RWPE2 (cell line): ENCODE results near the gene TENM4.
A peak's percentile ranks its signal among the peaks of the same experiment; 100 is the strongest.

Source experiments
- ATAC-seq: fragments of 200-7000 bp; cut with Tn5 transposase; 3 replicates; pipeline ENCODE4 v1.9.1; 2021; ENCODE audit warnings: low read depth
- DNase-seq: peaks from one replicate; pipeline ENCODE4 v3.0.0-alpha.2; 2020; ENCODE audit warnings: low spot score
- H3K27ac ChIP-seq: fragments of 450-650 bp; 2 replicates; pipeline ENCODE4 v1.5.1; 2017; ENCODE audit warnings: mild to moderate bottlenecking; ENCODE audit not compliant: poor library complexity, severe bottlenecking
- H3K27me3 ChIP-seq: fragments of 250-450 bp; sonication (Bioruptor Pico); 2 replicates; pipeline ENCODE4 v1.5.1; 2021; ENCODE audit warnings: mild to moderate bottlenecking, moderate library complexity; ENCODE audit not compliant: insufficient read depth, poor library complexity, severe bottlenecking
- H3K36me3 ChIP-seq: fragments of 250-450 bp; sonication (Bioruptor Pico); 2 replicates; pipeline ENCODE4 v1.5.1; 2020; ENCODE audit warnings: low read depth, mild to moderate bottlenecking, moderate library complexity
- H3K4me1 ChIP-seq: fragments of 250-450 bp; sonication (Bioruptor Pico); 2 replicates; pipeline ENCODE4 v1.5.1; 2021; ENCODE audit warnings: mild to moderate bottlenecking, moderate library complexity; ENCODE audit not compliant: insufficient read depth, poor library complexity, severe bottlenecking
- H3K4me3 ChIP-seq: fragments of 250-450 bp; sonication (Bioruptor Pico); 2 replicates; pipeline ENCODE4 v1.5.1; 2021; ENCODE audit warnings: mild to moderate bottlenecking, moderate library complexity; ENCODE audit not compliant: severe bottlenecking
- H3K9me3 ChIP-seq: fragments of 250-450 bp; sonication (Bioruptor Pico); 2 replicates; pipeline ENCODE4 v1.5.1; 2021; ENCODE audit warnings: mild to moderate bottlenecking, moderate library complexity; ENCODE audit not compliant: severe bottlenecking
- TF ChIP-seq, protein P1 (sequence below): fragments of 450-650 bp; IDR thresholded peaks from one replicate; pipeline ENCODE4 v1.5.1; 2017; ENCODE audit warnings: mild to moderate bottlenecking, moderate library complexity; ENCODE audit not compliant: poor library complexity, severe bottlenecking

Gene TENM4

GRCh38 chr11:79382301-79383050 lies 58.4 kb downstream of the TENM4 start:
- no peak for DNase-seq
- TF ChIP-seq, protein P1, sequence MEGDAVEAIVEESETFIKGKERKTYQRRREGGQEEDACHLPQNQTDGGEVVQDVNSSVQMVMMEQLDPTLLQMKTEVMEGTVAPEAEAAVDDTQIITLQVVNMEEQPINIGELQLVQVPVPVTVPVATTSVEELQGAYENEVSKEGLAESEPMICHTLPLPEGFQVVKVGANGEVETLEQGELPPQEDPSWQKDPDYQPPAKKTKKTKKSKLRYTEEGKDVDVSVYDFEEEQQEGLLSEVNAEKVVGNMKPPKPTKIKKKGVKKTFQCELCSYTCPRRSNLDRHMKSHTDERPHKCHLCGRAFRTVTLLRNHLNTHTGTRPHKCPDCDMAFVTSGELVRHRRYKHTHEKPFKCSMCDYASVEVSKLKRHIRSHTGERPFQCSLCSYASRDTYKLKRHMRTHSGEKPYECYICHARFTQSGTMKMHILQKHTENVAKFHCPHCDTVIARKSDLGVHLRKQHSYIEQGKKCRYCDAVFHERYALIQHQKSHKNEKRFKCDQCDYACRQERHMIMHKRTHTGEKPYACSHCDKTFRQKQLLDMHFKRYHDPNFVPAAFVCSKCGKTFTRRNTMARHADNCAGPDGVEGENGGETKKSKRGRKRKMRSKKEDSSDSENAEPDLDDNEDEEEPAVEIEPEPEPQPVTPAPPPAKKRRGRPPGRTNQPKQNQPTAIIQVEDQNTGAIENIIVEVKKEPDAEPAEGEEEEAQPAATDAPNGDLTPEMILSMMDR, result no peak

DNA sequence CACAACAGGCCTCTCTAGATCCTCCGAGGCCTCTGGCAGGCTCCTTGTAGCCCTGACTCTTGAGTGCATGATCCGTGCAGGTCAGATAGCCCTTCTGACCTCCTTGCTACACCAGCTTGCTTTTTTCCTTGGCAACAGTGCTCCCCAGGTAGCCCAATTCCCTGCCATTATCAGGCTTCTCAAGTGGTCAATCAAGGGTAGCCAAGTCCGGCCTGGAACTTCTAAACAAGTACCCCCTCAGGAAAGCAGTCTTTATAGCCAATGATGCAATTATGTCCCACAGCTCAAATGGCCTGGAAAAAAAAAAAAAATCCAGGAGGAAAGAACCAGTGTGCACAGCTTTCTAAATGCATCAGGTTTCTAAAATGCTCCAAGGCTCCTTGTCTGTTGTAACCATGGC lies 59.8 kb downstream of the TENM4 start:
- no peak overlapping the region for H3K27ac ChIP-seq
- ATAC-seq (no peak), DNase-seq (no peak)
- peaks cover 5% of the 10 kb centered on the region for H3K4me1 ChIP-seq
- TF ChIP-seq, protein P1, result no peak
- H3K27me3 ChIP-seq, result no peaks in the 10 kb centered on the region
- H3K9me3 ChIP-seq, result no peaks in the 10 kb centered on the region
- no peaks in the 10 kb centered on the region for H3K36me3 ChIP-seq
- H3K4me3 ChIP-seq, result no peak overlapping the region

More at GRCh38 chr11:79382301-79383050, 58.4 kb downstream of the TENM4 start:
- Histone ChIP-seq H3K4me1 (no peaks in the 10 kb centered on the region), H3K27me3 (no peaks in the 10 kb centered on the region), H3K4me3 (no peak overlapping the region), H3K9me3 (no peaks in the 10 kb centered on the region), H3K27ac (no peak overlapping the region), H3K36me3 (no peaks in the 10 kb centered on the region)
- no peak for ATAC-seq

GRCh38 chr11:79377406-79377805 lies 63.4 kb downstream of the TENM4 start:
- H3K27me3 ChIP-seq, result no peaks in the 10 kb centered on the region
- H3K9me3 ChIP-seq, result no peaks in the 10 kb centered on the region
- no peak overlapping the region for H3K27ac ChIP-seq
- ATAC-seq (no peak), DNase-seq (no peak)
- TF ChIP-seq, protein P1, result no peak
- H3K36me3 ChIP-seq, result no peaks in the 10 kb centered on the region
- H3K4me1 ChIP-seq, result peaks cover 11% of the 10 kb centered on the region
- H3K4me3 ChIP-seq, result no peak overlapping the region

- H3K36me3 ChIP-seq, result no peaks in the 10 kb centered on the region
- DNase-seq (no peak), ATAC-seq (peak; percentile 89)
- no peak overlapping the region for H3K4me3 ChIP-seq
- H3K27me3 ChIP-seq, result no peaks in the 10 kb centered on the region
- H3K27ac ChIP-seq, result peak overlapping the region; percentile 64
- peaks cover 14% of the 10 kb centered on the region for H3K4me1 ChIP-seq
- H3K9me3 ChIP-seq, result no peaks in the 10 kb centered on the region
- TF ChIP-seq, protein P1, result no peak
These were observed 64.8 kb downstream of the TENM4 start for GRCh38 chr11:79375818-79376550.
